ENCODE measurements around the gene CPLANE1. TPM values are rescaled to one million over a fixed set of nuclear protein-coding genes. Genes with fewer than 3 reads are reported as not detected.
"Not testable (repeated sequence)": the region's sequence is repeated elsewhere in the genome, so short reads cannot be mapped to it uniquely, and the experiment has no call there.

CPLANE1 gene
- total RNA-seq: 10 to 100 TPM; 17.0 to 24.5 (median 19.1) TPM

GRCh38 chr5:37248970-37249814 lies at the start of gene CPLANE1:
Gene CPLANE1, minus strand, starts transcription at chr5:37249376. Its CDS starts 1,678 bp downstream, at chr5:37247698.
- Histone ChIP-seq H3K4me1 (peaks cover 9 to 47% (median 46%) of the 10 kb centered on the region in 4 donors), H3K36me3 (peaks cover 0 to 1% (median under 1%) of the 10 kb centered on the region in 4 donors), H3K9me3 (no peaks in the 10 kb centered on the region), H3K4me3 (peak within 1 kb of the TSS; percentile 70 to 92 (median 86)), H3K27me3 (no peaks in the 10 kb centered on the region), H3K27ac (replicated peaks in 1 of 4) (peak within 1 kb of the TSS; percentile 91 to 98 (median 95))
- intact Hi-C loops (cut with DNase I): loop anchor here (10.0 kb wide), 1 partner anchor 46 kb away; no protein-coding TSS in a partner anchor
- DNase-seq (ENCODE audit: extremely low spot score): peak; percentile 93
- TF ChIP-seq EP300 (IDR thresholded peaks at IDR 0.05): no peak
- no peak for TF ChIP-seq POLR2A (IDR thresholded peaks at IDR 0.05; ENCODE audit: low read depth)
- TF ChIP-seq, protein P1, sequence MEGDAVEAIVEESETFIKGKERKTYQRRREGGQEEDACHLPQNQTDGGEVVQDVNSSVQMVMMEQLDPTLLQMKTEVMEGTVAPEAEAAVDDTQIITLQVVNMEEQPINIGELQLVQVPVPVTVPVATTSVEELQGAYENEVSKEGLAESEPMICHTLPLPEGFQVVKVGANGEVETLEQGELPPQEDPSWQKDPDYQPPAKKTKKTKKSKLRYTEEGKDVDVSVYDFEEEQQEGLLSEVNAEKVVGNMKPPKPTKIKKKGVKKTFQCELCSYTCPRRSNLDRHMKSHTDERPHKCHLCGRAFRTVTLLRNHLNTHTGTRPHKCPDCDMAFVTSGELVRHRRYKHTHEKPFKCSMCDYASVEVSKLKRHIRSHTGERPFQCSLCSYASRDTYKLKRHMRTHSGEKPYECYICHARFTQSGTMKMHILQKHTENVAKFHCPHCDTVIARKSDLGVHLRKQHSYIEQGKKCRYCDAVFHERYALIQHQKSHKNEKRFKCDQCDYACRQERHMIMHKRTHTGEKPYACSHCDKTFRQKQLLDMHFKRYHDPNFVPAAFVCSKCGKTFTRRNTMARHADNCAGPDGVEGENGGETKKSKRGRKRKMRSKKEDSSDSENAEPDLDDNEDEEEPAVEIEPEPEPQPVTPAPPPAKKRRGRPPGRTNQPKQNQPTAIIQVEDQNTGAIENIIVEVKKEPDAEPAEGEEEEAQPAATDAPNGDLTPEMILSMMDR (IDR thresholded peaks at IDR 0.05): peak in 1 of 3 experiments; percentile 11
- peak; percentile 49 to 78 for TF ChIP-seq POLR2AphosphoS5 (IDR thresholded peaks at IDR 0.05)
- WGBS: 1% methylated on average over 42 of the region's 88 CpGs

DNA sequence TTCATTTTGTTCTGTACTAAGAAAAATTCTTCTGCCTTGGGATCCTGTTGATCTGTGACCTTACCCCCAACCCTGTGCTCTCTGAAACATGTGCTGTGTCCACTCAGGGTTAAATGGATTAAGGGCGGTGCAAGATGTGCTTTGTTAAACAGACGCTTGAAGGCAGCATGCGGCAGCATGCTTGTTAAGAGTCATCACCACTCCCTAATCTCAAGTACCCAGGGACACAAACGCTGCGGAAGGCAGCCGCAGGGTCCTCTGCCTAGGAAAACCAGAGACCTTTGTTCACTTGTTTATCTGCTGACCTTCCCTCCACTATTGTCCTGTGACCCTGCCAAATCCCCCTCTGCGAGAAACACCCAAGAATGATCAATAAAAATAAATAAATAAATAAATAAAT lies 47.1 kb upstream of the CPLANE1 start:
- not testable (repeated sequence) for DNase-seq (ENCODE audit: extremely low spot score); H3K9me3 ChIP-seq; H3K4me1 ChIP-seq; H3K4me3 ChIP-seq; H3K27ac ChIP-seq (replicated peaks in 1 of 4); H3K27me3 ChIP-seq
- 97% methylated on average over 4 of the region's 7 CpGs for WGBS
- intact Hi-C loops (cut with DNase I): loop anchor here (10.0 kb wide), 1 partner anchor 52 kb away; the partner anchor contains the start of gene CPLANE1
- H3K36me3 ChIP-seq: peaks cover 50 to 89% (median 66%) of the 10 kb centered on the region in 4 donors

GRCh38 chr5:37283214-37283820 lies 34.1 kb upstream of the CPLANE1 start:
- DNase-seq (ENCODE audit: extremely low spot score): no peak
- WGBS: 96% methylated on average over 5 of the region's 5 CpGs
- Histone ChIP-seq H3K9me3 (no peaks in the 10 kb centered on the region), H3K36me3 (peaks cover 0 to 4% (median 0%) of the 10 kb centered on the region in 4 donors), H3K27me3 (no peaks in the 10 kb centered on the region), H3K4me1 (no peaks in the 10 kb centered on the region), H3K27ac (replicated peaks in 1 of 4) (no peak overlapping the region), H3K4me3 (no peak overlapping the region)
- intact Hi-C loops (cut with DNase I): no loop called here
- TF ChIP-seq EP300 (IDR thresholded peaks at IDR 0.05) (no peak), POLR2A (IDR thresholded peaks at IDR 0.05; ENCODE audit: low read depth) (no peak), POLR2AphosphoS5 (IDR thresholded peaks at IDR 0.05) (no peak)
- TF ChIP-seq, protein P1 (IDR thresholded peaks at IDR 0.05): no peak

DNA sequence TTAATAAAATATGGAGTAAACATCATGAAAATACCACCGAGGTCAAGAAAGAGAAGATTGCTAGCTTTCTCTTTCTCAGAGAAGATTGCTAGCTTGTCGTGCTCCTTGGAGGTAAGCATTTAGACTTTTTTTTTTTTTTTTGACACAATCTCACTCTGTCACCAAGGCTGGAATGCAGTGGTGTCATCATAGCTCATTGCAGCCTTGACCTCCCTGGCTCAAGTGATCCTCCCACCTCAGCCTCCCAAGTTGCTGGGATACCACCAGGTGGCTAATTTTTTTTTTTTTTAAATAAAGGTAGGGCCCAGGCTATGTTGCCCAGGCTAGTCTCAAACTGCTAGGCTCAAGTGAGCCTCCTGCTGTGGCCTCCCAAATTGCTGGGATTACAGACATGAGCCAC lies 26.3 kb upstream of the CPLANE1 start:
- TF ChIP-seq POLR2AphosphoS5 (IDR thresholded peaks at IDR 0.05): no peak
- TF ChIP-seq POLR2A (IDR thresholded peaks at IDR 0.05; ENCODE audit: low read depth): no peak
- no peak for TF ChIP-seq EP300 (IDR thresholded peaks at IDR 0.05)
- TF ChIP-seq, protein P1 (IDR thresholded peaks at IDR 0.05): no peak
- no peaks in the 10 kb centered on the region for H3K4me1 ChIP-seq
- H3K9me3 ChIP-seq: no peaks in the 10 kb centered on the region
- H3K4me3 ChIP-seq: no peak overlapping the region
- no peak overlapping the region for H3K27ac ChIP-seq (replicated peaks in 1 of 4)
- intact Hi-C loops (cut with DNase I): no loop called here
- H3K36me3 ChIP-seq: no peaks in the 10 kb centered on the region
- 90% methylated on average over 2 of the region's 2 CpGs for WGBS
- no peak for DNase-seq (ENCODE audit: extremely low spot score)
- no peaks in the 10 kb centered on the region for H3K27me3 ChIP-seq

DNA sequence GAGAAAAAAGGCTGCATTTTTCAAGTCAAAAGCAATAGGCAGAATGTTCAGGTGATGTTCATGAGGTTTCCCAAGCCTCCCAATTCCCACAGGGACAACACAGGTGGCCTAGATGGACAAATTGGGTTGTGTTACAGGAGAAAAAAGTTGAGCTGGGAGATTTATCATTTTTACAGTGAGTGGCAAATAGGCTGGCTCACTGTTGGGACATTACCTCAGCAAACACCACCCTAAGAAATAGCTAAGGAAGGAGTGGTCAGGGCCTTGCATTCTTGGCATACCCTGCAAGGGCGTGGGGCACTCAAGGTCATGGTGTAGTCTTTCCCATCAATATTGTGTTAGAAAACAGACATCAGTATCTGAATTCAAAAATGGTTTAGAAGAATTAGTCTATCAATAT lies 23.3 kb upstream of the CPLANE1 start:
- TF ChIP-seq POLR2A (IDR thresholded peaks at IDR 0.05; ENCODE audit: low read depth): no peak
- no peak for TF ChIP-seq EP300 (IDR thresholded peaks at IDR 0.05)
- TF ChIP-seq POLR2AphosphoS5 (IDR thresholded peaks at IDR 0.05): no peak
- TF ChIP-seq, protein P1 (IDR thresholded peaks at IDR 0.05): no peak
- no peak for DNase-seq (ENCODE audit: extremely low spot score)
- H3K4me1 ChIP-seq: no peaks in the 10 kb centered on the region
- H3K4me3 ChIP-seq: no peak overlapping the region
- no peaks in the 10 kb centered on the region for H3K27me3 ChIP-seq
- 74% methylated on average over 1 of the region's 1 CpG for WGBS
- intact Hi-C loops (cut with DNase I): no loop called here
- no peaks in the 10 kb centered on the region for H3K36me3 ChIP-seq
- H3K9me3 ChIP-seq: peaks cover 0 to 8% (median 0%) of the 10 kb centered on the region in 4 donors
- H3K27ac ChIP-seq (replicated peaks in 1 of 4): no peak overlapping the region

DNA sequence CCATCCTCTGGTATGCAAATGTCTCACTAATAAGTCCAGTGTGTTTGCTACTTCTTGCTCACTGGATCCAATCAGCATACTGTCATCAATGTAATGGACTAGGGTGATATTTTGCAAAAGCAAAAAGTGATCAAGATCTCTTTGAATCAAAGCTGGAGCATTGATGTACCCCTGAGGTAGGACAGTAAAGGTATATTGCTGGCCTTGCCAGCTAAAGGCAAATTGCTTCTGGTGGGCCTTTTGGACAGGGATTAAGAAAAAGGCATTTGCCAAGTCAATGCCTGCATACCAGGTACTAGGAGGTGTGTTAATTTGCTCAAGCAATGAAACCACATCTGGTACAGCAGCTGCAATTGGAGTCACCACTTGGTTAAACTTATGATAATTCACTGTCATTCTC lies 18.9 kb upstream of the CPLANE1 start:
- intact Hi-C loops (cut with DNase I); H3K9me3 ChIP-seq; H3K4me3 ChIP-seq; H3K27ac ChIP-seq (replicated peaks in 1 of 4); H3K4me1 ChIP-seq; H3K36me3 ChIP-seq; H3K27me3 ChIP-seq; DNase-seq (ENCODE audit: extremely low spot score): not testable (repeated sequence)
